CD4-positive, alpha-beta T cell treated with Interleukin-2 at 100 ng/mL for 4 hours (primary cell): Measurements from ENCODE around the gene PTPRN2.

Experiments
- DNase-seq: peaks from one replicate; pipeline ENCODE4 v3.0.0-alpha.2; 2020; ENCODE audit warnings: low spot score

PTPRN2 gene

DNA sequence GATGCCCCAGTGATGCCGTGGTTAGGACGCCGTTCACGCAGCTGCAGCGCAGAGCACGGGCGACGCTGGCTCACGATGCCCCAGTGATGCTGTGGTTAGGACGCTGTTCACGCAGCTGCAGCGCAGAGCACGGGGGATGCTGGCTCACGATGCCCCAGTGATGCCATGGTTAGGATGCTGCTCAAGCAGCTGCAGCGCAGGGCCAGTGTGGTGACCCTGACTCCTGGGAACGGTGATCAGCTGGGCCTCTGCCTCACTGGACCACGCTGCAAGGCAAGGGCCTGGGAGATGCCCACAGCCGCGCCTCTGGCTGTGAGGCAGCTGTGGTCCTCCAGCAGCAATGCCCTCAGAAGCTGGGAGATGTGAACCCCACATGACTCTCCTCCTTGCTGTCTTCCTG is 970.2 kb downstream of the PTPRN2 start:
- DNase-seq, result no peak

DNA sequence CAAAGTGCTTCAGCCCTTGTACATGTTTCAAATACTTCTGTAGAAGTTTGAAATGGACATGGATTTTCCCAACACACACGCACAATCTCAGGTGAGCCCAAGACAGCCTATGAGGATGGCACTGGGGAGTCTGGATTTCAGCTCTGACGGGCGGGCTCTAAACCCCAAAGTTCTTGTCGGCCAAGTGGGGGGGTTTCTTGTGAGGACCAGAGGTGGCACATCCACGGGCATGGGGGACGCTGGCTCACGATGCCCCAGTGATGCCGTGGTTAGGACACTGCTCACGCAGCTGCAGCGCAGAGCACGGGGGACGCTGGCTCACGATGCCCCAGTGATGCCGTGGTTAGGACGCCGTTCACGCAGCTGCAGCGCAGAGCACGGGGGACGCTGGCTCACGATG is 970.7 kb downstream of the PTPRN2 start:
- no peak for DNase-seq

DNA sequence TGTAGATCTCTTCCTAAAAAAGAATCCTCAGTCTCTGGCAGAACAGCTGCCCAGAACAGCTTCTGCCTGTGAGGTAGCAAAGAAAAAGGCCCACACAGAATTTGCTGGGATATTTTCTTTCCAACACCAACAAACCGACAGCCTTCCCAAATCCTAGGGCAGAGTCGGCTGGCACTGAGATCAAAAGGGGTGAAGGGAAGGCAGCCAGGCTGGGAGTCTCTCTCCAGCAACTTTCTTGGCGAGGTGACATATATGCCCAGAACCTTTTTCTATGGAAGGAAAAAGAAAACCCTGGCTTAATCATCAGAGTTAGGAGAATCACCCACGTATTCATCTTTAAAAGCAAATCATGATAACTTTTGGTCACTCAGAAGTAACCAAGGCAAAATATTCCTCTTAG is 971.2 kb downstream of the PTPRN2 start:
- DNase-seq, result no peak

DNA sequence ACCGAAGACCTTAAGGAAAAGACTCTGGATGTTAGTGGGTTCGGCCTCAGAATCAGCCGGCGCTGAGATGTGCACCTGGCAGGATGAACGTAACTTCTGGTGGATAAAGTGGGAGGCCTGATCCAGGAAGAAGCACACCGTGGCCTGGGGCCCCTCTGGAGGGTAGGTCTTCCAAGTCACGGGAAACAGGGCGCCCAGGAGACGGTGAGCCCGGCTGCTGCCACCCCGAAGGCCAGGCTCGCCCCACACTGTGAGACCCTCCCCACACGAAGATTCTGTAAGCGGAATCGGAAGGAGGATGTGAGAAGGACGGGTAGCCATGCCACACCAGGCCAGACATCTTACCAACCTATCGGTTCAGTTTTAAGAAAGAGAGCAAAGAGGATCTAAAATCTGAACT is 971.8 kb downstream of the PTPRN2 start:
- DNase-seq, result no peak

DNA sequence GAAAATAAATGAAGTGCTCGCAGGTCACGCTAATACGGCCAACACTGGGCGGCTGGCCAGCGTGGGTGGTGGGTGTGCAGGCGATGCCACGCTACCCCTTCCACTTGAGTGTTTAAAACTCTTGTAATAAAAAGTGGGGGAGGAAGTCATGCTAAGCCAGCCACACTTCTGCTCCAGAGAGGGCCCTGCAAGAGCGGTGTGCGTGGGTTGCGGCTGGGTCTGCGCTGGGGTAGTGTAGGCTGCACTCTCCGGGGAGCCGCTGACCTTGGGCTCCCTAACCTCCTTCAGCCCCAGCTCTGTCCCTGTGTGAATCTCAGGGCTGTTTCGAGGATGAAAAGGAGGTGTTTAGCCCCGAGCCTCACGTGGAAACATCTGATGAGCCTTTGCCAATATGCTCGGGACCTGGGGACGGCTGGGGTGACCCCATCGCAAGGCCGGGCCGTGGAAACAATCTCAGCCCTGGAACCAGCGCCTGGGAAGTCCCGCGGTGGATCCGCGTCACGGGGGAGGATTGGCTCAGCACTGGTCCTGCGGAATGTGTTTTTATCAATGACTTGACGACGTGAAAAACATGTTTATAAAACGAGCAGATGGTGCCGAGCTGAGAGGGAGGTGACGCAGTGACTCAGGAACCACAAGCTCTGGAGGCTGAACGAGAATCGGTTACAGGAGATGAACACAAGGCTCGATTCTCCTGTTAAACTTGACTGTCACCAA is 972.4 kb downstream of the PTPRN2 start:
- no peak for DNase-seq

DNA sequence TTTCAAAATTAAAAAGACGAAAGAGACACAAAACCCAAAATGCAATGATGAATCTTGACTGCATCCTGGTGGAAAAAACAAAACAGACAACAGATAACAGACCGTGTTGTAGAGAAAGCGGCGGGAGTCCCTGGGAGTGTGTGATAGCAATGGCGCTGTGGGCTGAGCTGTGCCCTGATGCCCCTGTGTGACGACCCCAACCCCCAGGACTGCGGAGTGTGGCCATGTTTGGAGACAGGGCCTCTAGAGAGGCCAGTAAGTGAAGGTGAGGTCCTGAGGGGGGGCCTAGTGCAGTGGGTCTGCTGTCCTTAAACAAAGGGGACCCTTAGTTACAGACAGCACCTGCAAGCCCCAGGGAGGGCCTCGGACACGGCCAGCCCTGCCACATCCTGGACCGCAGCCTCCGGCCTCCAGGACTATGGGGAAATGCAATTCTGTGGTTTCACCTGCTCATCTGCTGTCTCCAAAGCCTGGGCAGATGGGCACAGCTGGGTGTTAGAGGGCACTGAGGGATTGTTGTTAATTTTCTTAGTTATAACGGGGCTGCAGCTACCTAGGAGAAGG is 973.1 kb downstream of the PTPRN2 start:
- no peak for DNase-seq

DNA sequence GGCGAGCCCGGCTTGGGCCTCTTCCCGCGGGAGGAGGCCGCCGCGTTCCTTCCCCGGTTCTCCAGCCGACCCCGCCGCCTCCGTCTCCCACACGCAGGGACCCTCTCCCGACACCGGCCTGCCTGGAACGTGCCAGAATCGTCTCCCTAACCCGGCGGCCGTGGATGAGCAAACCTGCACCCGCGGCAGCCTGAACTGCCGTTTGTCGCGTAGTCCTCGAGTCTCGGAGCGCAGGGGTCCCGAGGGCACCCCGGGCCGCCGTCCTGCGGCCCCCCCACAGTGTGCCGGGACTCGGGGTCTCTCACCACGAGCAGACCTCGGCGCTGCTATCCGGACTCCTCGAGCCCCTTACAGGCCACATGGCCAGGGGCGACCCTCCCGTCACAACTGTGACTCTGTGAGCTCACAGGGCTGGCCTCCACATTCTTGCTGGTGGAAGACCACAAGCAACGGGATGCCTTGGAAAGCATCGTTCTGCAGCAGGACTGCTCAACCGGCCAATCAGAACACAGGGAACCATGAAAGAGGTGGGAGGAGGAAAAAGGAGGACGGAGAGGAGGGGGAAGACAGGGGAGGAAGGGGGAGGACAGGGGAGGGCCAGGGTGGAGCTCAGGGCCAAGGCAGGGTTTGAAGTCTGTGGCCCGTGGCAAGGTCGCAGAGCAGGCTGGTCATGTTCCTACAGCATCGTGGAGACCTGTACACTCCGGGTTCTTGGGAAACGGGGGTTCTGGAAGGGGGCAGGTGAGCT is 973.9 kb downstream of the PTPRN2 start:
- no peak for DNase-seq

DNA sequence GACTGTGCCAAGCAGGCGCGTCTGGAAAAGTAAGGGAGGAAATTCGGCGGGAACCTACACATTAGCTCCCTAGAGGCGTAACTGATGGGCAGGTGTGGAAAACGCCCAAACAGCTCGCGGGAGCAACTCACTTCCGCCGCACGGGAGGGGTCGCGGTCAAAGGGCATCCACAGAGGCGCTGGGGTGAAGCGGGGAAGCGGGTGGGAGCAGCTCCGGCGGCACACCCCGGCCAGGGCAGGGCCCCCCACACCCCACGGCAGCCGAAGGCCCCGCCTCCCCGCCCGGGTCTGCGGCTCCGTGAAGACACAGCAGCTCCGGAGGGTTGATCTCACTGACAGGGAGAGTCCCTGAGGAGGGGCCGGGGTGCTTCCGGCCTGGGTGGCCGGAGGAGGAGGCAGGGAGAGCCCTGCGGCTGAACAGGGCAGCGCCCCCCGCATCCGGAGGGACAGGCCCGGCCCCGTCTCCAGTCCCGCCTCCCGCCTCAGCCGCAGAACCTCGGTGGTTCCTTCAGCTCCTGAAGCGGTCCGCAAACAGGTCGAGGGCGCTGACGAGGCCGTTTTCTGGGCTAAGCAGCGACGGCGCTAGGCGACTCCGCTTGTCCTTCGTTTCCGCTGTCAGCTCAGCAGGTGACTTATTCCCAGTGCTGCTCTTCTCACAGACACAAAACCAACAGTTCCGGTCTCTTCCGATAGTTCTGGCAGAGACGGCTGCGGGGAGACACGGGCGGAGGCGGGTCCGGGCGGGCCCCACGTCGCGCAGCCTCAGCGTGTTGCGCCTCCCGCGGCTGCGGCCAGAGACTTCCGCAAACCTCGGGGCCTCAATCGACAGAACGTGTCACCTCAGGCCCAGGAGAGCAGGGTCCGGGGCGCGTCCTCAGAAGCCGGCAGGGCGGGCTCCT is 974.7 kb downstream of the PTPRN2 start:
- DNase-seq, result peak; percentile 64

DNA sequence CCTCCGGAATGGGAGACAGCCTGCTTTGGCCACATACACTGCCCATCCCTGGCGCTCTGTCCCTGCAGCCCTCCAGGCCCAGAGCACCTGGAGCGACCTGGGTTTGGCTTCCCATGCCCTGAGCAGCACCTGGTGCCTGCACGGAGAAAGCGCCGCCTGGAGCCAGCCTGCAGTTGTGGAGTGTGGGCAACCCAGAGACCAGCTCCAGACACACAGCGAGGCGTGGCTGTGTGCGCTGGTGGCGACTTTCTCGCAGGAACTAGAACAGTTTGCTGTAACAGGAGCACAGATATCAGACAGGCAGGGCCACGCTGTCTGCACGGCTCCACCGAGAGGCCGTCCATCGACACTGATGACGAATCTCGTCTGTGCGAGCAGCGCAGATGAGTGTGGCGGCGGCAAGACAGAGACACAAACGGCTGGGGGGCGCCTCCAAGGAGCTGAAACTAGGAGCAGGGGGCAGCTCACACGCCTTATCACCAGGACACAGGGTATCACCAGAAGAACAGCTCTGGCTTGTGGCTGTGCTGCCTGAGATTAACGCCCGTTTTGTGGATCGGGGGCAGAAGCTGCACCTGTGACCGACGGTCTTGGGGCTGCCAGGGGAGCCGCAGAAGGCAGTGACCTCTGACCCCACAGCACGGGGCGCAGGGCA is 975.5 kb downstream of the PTPRN2 start:
- no peak for DNase-seq

DNA sequence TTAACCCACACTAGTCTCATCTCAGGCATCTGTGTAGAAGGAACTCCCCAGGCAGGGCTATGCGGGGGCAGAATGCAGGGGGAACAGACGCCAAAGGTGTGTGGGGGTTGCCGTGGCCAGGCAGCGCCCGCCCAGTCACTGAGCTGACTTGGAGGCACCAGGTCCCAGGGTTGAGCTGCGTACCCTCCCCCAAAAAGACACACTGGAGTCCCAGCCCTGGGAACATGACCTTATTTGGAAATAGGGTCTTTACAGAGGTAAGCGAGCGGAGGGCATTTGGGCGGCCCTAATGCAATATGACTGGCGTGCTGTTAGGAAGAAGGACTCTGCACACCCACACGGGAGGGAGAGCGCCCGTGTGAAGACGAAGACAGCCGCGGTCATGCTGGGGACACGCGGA is 976.3 kb downstream of the PTPRN2 start:
- no peak for DNase-seq

DNA sequence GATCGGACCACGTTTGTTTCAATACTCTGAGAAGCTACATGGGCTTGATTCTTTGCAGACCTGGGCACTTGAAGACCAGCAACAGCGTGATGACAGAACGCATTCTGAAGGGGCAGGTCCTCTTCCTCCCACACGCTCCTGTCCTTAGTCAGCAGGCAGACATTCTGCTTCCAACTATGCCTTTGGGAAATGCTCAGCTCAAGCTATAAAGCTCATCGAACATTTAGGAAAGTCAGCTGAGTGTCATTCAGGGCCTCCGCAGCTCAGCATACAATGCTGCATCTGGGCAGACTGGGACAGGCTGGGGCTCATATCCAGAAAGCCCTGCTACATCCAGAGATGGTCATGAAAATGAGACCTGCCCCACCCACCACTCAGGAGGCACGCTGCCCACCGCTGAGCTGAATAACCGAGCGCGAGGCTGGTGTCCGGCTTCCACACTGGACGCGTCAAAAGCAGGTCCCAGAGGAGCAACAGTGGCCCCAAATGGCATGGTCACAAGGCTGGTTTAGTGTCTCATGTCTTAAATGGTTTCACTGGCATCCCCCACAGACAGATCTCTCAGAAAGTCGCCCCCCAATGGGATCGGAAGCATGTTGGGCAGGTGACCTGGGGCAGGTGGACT is 976.8 kb downstream of the PTPRN2 start:
- no peak for DNase-seq

DNA sequence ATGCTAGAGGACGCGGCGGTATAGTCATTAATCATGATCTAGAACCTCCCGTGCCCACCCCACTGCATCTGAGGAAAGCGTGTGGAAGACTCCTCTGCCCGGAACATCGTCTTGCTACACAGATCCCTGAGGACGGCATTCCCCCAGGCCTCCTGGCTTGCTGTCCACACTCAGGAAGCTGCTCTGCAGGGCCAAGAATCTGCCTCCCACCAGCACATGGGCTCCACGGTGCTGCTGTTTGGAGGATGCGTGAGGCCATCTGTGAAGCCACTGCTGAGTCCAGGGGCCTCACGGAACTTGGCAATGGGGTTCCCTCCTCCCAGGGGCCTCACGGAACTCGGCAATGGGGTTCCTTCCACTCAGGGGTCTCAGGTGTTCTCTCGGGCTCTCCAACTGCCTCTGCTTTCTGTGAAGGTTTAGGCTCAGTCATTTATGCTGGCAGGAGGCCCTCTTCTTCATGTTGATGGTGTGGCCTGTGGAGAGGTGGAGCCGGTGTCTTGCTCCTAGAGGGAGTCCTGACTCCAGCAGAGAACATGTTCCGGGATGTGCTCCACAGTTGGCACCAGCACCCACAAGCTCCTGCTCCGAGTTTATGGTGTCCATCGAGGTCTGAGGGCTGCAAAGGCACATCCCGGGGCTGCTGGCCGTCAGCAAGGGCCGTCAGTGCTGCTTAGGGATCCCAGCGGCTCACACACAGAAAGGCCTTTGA is 977.5 kb downstream of the PTPRN2 start:
- DNase-seq, result no peak

DNA sequence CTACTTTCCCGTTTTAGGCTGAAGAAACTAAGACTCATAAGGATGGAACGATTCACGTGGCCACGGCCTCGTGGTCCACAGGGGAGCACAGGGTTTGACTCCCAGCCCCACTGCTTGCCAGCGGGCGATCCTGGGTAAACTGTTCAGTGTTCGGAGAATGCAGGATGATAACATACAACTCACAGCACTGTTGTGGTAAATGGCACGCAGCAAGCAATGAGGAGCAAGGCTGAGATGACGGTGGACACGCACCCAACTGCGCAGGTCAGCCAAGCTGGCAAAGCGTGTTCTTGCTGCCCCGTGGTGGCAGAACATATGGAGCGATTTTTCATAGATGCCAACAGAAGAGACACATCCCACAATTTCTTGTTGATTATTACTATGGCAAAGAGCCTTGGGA is 978.1 kb downstream of the PTPRN2 start:
- no peak for DNase-seq

DNA sequence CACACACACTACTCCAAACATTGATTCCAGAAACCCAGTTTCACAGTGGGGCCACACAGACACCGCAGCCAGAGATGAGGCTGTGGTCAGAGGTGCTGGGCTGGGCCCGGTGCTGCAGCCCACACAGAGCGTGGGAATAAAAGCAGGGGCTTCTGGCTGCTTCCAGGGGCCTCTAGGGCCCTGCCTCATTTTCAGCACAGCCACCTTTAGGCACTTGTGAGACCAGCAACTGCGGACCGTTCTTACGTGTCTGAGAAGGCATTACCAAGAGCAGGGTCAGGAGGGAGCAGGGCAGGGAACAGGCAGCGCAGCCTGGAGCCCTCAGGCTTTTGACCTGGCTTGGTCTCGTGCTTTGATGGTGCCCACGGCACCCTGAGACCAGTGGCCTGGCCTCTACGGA is 980.4 kb downstream of the PTPRN2 start:
- DNase-seq, result no peak

DNA sequence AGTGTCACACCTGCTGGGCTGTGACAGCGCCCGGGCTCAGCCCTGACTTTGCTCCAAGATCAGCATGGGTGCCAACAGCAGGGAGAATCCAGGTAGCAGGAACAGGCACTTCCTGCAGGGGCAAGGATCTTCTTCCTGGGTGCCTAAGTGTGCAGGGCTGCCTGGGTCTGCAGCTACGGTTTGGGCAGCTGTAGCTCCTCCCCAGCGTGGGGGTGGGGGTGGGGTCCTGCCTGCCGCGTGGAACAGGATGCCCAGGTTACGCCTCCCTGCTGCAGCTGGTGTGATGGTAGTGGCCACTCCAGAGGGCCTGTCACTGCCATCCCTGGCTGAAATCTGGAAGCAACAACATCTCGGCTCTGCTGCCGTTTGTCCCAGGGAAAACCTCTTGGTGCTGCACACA is 981.5 kb downstream of the PTPRN2 start:
- no peak for DNase-seq

DNA sequence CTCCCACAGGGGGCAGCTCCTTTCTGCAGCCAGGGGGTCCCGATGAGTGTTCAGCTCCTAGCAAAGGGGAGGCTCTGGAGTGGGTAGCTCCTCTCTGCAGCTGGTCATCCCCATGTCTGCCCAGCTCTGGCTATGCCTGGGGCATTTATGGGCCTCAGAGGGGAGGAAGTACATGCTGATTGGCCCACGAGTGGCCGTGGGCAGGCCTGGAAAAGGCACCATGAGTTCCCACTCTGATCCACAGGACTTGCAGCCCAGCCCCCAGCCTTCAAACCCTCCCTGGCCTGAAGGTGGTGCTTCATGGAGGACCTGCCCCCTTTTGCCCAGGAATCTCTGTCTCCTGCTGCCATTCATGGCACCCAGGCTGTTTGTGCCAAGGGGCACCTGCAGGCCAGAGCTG is 982.0 kb downstream of the PTPRN2 start:
- DNase-seq, result no peak

DNA sequence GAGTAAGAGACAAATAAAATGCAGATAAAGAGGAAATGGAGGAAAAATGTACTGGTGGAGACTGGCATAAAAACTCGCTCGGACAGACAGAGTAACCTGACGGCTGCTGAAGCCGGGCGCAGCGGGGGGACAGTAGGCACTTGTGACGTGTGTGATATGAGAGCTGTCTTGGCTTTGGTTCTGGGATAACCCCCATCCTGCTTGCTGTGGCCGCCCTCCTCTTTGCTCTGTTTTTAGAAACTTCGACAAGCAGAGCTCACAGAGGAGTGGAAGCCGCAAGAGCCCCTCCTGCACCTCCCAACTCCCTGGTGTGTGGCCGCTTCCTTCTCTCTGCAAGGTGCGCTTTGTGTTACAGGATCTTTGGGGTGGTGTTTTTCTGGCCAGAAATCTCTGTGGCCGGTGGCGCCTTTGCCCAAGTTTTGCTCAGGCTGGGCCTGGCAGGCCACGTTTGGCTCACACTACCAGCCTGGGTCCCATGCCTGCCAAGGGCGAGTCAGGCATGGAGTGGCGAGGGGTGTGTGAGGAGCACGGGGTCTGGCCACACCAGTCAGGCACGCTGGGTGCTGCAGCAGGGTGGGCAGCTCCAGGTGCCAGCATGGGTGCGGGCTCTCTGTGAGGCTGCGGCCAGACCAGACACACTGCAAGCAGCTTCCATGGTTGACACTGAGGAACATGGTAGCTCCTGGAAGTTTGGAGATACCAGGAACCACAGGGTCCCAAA is 982.8 kb downstream of the PTPRN2 start:
- DNase-seq, result no peak

DNA sequence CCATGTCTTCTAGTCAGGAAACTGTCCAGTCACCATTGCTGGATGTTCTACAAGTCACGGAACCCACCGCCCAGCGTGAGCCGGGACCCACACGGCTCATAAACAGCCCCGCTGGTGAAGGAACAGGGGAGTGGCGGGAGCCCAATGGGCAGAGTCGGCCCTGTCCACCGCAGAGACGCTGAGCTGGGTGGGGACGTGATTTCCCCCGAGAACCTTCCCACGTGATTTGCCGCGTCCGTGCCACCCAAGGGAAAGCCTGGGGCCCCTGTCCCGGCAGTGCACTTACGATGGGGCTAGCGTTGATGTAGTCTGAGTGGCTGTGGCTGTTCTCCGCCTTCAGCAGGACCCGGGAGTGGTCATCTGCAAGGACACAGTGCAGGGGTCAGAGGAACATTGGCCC is 983.9 kb downstream of the PTPRN2 start:
- no peak for DNase-seq

DNA sequence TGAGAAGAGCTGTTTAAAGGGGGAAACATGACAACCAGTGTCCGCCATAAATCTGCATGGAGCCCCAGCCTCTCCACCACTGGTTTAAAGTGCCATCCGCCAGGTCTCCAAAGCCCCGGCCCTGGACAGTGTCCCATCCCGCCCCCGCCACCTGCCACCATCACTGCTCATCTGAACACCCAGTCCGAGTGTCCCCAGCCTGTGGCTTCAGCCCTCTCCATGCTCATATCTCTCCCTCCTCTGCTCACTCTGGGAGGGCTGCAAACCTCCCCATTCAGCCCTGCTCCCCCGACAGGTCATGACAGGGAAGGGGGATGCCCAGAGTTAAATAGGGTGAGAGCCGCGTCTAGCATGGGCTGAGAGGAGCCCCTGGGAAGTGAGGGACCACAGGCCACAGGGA is 984.6 kb downstream of the PTPRN2 start:
- DNase-seq, result no peak

DNA sequence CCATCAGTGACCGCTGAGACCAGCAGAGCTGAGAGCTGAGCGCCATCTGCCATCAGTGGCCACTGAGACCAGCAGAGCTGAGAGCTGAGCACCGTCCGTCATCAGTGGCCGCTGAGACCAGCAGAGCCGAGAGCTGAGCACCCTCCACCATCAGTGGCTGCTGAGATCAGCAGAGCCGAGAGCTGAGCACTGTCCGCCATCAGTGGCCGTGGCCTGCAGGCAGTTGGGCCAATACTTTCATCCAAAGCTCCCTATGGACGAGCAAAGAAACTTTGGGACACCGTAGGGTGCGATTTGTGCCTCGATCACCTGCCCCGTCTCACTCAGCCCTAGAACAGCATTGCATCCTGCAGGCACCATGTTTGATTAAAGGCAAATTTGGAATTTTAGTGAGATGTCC is 985.0 kb downstream of the PTPRN2 start:
- no peak for DNase-seq
